Skeletal muscle tissue (tissue), 4 donors: ENCODE data around the gene PSRC1. TPM values are rescaled to one million over a fixed set of nuclear protein-coding genes. Genes with fewer than 3 reads are reported as not detected.

Source experiments
- H3K27ac ChIP-seq: one replicate; pipeline ENCODE4 v1.7.0; 2013; ENCODE audit warnings: mild to moderate bottlenecking, low read depth, low read length, inconsistent platforms
- H3K27me3 ChIP-seq, 3 donors: one replicate each; pipeline ENCODE4 v1.7.0; 2013; ENCODE audit warnings: low read length in 3 of 3; ENCODE audit not compliant: control insufficient read depth in 3 of 3, insufficient read depth in 3 of 3
- H3K36me3 ChIP-seq, 3 donors: one replicate each; pipeline ENCODE4 v1.7.0; 2013; ENCODE audit warnings: low read length in 3 of 3; ENCODE audit not compliant: control insufficient read depth in 3 of 3, insufficient read depth in 3 of 3
- H3K4me1 ChIP-seq, 3 donors: one replicate each; pipeline ENCODE4 v1.7.0; 2013; ENCODE audit warnings: low read length in 3 of 3, mild to moderate bottlenecking in 3 of 3; ENCODE audit not compliant: control insufficient read depth in 3 of 3, insufficient read depth in 3 of 3
- H3K4me3 ChIP-seq, 3 donors: one replicate each; pipeline ENCODE4 v1.7.0; 2013; ENCODE audit warnings: low read length in 3 of 3
- H3K9ac ChIP-seq, 3 donors: one replicate each; pipeline ENCODE4 v1.7.0; 2013; ENCODE audit warnings: low read length in 3 of 3, mild to moderate bottlenecking in 3 of 3, moderate library complexity in 2 of 3, low read depth in 1 of 3
- H3K9me3 ChIP-seq, 3 donors: one replicate each; pipeline ENCODE4 v1.7.0; 2013; ENCODE audit warnings: low read length in 3 of 3; ENCODE audit not compliant: control insufficient read depth in 3 of 3
- total RNA-seq: library from RNA; depleted of rRNA; stranded (reverse); fragments of >200 nt; gene quantifications from one replicate; pipeline ENCODE4 v1.2.3, GENCODE V29; 2014
- donor health status: Osteomylitis.

The PSRC1 gene
- total RNA-seq, 1 donor from 2014 or later: 1.6 TPM

DNA sequence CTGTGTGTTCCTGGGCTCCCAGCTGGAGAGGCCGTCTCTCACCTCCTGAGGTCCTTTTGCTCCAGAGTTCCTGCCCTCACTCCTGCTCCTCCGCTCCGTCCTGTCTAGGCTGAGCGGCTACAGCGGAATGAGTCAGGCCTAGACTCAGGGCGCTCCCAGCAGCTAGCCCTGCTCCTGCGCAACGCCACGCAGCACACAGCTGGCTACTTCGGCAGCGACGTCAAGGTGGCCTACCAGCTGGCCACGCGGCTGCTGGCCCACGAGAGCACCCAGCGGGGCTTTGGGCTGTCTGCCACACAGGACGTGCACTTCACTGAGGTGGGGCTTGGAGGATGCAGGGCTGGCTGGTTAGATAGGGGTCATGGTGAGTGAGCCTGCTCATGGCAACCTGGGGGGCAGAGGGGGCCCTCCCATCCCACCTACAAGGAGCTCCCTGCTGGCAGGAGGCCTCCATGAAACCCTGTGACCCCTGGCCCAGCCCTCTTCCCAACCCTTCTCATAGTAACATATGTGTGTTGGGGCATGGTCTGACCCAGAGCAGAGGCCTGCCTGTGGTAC is 15.1 kb downstream of the PSRC1 start:
- no peaks in the 10 kb centered on the region for H3K27me3 ChIP-seq
- H3K4me1 ChIP-seq: peaks cover 0 to 8% (median 7%) of the 10 kb centered on the region in 3 donors
- H3K9me3 ChIP-seq: no peaks in the 10 kb centered on the region
- no peak overlapping the region for H3K9ac ChIP-seq
- H3K36me3 ChIP-seq: peaks cover 0 to 19% (median 10%) of the 10 kb centered on the region in 3 donors
- H3K27ac ChIP-seq: no peak overlapping the region
- H3K4me3 ChIP-seq: no peak overlapping the region

DNA sequence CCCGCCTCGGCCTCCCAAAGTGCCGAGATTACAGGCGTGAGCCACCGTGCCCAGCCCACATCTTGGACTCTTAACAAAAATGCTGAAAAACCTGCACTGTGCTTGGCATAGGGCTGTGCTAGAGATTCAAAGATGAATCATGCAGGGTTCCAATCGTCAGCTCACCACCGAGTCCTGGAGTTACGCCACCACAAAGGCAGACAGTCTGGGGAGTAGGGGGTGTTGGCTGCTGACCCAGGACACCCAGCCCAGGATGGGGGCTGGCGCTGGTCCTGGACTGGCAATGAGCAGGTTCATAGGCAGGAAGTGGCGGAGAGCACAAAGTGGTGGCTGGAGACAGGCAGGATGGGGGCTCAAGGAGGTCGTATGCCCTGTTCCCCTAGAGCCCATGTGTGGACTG is 16.0 kb downstream of the PSRC1 start:
- H3K4me3 ChIP-seq: no peak overlapping the region
- H3K27ac ChIP-seq: no peak overlapping the region
- no peak overlapping the region for H3K9ac ChIP-seq
- H3K9me3 ChIP-seq: no peaks in the 10 kb centered on the region
- H3K4me1 ChIP-seq: peaks cover 0 to 8% (median 6%) of the 10 kb centered on the region in 3 donors
- H3K27me3 ChIP-seq: no peaks in the 10 kb centered on the region
- peaks cover 4 to 21% (median 10%) of the 10 kb centered on the region in 3 donors for H3K36me3 ChIP-seq

DNA sequence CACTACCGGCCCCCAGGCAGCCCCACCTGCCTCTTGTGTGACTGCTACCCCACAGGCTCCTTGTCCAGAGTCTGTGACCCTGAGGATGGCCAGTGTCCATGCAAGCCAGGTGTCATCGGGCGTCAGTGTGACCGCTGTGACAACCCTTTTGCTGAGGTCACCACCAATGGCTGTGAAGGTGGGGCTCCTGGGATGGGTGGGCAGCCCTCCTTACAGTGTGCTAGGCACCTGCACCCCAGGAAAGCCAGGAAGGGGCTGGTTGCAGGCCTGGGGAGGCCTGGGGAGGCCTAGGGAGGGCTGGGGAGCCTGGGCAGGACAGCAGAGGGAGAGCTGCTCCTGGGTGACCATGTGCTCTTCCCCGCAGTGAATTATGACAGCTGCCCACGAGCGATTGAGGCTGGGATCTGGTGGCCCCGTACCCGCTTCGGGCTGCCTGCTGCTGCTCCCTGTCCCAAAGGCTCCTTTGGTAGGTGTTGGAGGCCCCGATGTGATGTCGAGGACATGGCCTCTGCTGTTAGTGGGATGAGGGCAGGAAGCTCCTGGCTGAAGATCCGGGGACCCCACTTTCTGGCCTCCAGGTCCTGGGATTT is 17.1 kb downstream of the PSRC1 start:
- no peak overlapping the region for H3K9ac ChIP-seq
- no peaks in the 10 kb centered on the region for H3K27me3 ChIP-seq
- peaks cover 0 to 8% (median 6%) of the 10 kb centered on the region in 3 donors for H3K4me1 ChIP-seq
- H3K27ac ChIP-seq: no peak overlapping the region
- peaks cover 10 to 27% (median 11%) of the 10 kb centered on the region in 3 donors for H3K36me3 ChIP-seq
- no peaks in the 10 kb centered on the region for H3K9me3 ChIP-seq
- no peak overlapping the region for H3K4me3 ChIP-seq

GRCh38 chr1:109265016-109265415 is 17.9 kb downstream of the PSRC1 start:
- Histone ChIP-seq H3K27ac (no peak overlapping the region), H3K9ac (no peak overlapping the region), H3K4me1 (peaks cover 0 to 8% (median 6%) of the 10 kb centered on the region in 3 donors), H3K4me3 (no peak overlapping the region), H3K27me3 (no peaks in the 10 kb centered on the region), H3K9me3 (no peaks in the 10 kb centered on the region), H3K36me3 (peaks cover 10 to 27% (median 11%) of the 10 kb centered on the region in 3 donors)

DNA sequence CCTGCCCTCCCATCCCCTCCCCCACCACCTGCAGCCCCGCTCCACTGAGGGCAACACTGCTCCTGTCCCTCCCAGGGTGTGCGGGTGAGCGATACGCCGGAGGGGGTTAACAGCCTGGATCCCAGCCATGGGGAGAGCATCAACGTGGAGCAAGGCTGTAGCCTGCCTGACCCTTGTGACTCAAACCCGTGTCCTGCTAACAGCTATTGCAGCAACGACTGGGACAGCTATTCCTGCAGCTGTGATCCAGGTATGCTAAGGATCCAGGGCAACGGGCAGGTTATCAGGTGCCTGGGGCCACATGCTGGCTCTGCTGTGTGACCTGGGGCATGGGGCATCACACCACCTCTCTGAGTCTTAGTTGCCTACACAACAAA is 18.6 kb downstream of the PSRC1 start:
- H3K4me1 ChIP-seq: peaks cover 0 to 8% (median 6%) of the 10 kb centered on the region in 3 donors
- no peaks in the 10 kb centered on the region for H3K9me3 ChIP-seq
- H3K27ac ChIP-seq: no peak overlapping the region
- no peaks in the 10 kb centered on the region for H3K27me3 ChIP-seq
- peaks cover 10 to 25% (median 11%) of the 10 kb centered on the region in 3 donors for H3K36me3 ChIP-seq
- no peak overlapping the region for H3K4me3 ChIP-seq
- no peak overlapping the region for H3K9ac ChIP-seq

GRCh38 chr1:109263597-109264378 is 19.2 kb downstream of the PSRC1 start:
- H3K36me3 ChIP-seq: peaks cover 10 to 25% (median 11%) of the 10 kb centered on the region in 3 donors

DNA sequence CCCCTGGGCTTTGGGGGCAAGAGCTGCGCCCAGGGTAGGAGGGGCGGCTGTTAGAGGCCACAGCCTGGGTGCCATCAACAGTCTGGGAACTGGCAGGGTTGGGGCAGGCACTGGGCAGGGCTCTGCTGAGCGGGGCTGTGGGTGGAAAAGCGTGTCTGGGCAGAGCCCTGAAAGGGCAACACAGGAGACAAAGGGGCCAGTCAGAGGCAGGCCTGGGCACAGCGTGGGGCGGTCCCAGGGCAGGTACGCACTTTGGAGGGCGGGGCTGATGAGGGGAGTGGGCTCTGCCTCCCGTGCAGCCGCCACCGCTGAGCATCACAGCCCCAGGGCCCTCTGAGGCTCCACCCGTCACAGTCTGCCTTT is 19.7 kb downstream of the PSRC1 start:
- H3K27ac ChIP-seq: no peak overlapping the region
- peak overlapping the region in 1 of 3 donors; percentile 33 for H3K9ac ChIP-seq
- H3K4me3 ChIP-seq: no peak overlapping the region
- no peaks in the 10 kb centered on the region for H3K27me3 ChIP-seq
- H3K4me1 ChIP-seq: peaks cover 0 to 8% (median 6%) of the 10 kb centered on the region in 3 donors
- H3K9me3 ChIP-seq: no peaks in the 10 kb centered on the region
- H3K36me3 ChIP-seq: peaks cover 10 to 26% (median 11%) of the 10 kb centered on the region in 3 donors

More at GRCh38 chr1:109263597-109264378, 19.2 kb downstream of the PSRC1 start:
- H3K27ac ChIP-seq: no peak overlapping the region
- H3K4me3 ChIP-seq: no peak overlapping the region
- H3K9me3 ChIP-seq: no peaks in the 10 kb centered on the region
- H3K27me3 ChIP-seq: no peaks in the 10 kb centered on the region
- H3K4me1 ChIP-seq: peaks cover 0 to 8% (median 6%) of the 10 kb centered on the region in 3 donors
- peak overlapping the region in 1 of 3 donors; percentile 33 for H3K9ac ChIP-seq

DNA sequence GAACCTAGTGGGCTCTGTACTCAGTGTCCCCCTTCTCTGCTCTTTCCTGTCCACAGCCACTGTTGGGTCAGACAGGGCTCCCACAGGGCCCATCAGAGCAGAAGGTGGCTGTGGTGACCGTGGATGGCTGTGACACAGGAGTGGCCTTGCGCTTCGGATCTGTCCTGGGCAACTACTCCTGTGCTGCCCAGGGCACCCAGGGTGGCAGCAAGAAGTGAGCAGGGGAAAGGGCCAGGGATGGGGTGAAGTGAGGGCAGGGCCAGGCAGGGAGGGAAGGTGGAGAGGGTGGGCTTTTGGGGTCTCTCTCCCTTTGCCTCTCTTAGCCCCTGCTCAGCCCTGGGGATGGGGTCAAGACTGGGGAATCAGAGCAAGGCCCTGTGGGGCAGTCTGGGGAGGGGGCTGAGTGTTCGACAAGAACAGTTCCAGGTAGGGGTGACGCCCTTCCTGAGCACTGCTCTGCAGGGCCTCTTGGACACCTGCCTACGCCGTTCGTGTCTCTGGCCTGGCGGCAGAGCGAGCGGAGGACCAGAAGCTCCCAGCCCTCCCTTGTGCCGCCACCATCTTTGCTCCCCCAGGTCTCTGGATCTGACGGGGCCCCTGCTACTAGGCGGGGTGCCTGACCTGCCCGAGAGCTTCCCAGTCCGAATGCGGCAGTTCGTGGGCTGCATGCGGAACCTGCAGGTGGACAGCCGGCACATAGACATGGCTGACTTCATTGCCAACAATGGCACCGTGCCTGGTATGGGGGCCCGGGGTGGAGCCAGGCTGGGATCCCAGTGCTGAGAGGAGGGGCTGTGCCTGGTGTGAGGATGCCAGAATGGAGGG is 20.5 kb downstream of the PSRC1 start:
- H3K9me3 ChIP-seq: no peaks in the 10 kb centered on the region
- H3K27me3 ChIP-seq: no peaks in the 10 kb centered on the region
- H3K4me1 ChIP-seq: peaks cover 0 to 8% (median 6%) of the 10 kb centered on the region in 3 donors
- H3K9ac ChIP-seq: no peak overlapping the region
- no peak overlapping the region for H3K27ac ChIP-seq
- H3K4me3 ChIP-seq: no peak overlapping the region
- peaks cover 10 to 27% (median 11%) of the 10 kb centered on the region in 3 donors for H3K36me3 ChIP-seq

- Histone ChIP-seq H3K36me3 (peaks cover 10 to 25% (median 11%) of the 10 kb centered on the region in 3 donors), H3K27me3 (no peaks in the 10 kb centered on the region), H3K4me1 (peaks cover 0 to 8% (median 6%) of the 10 kb centered on the region in 3 donors), H3K9me3 (no peaks in the 10 kb centered on the region), H3K9ac (no peak overlapping the region), H3K27ac (no peak overlapping the region), H3K4me3 (no peak overlapping the region)
Observed at GRCh38 chr1:109261578-109261977, 21.4 kb downstream of the PSRC1 start.
